Measurements from ENCODE around the gene TXNDC16. TPM values are rescaled to one million over a fixed set of nuclear protein-coding genes. Genes with fewer than 3 reads are reported as not detected.
"Not testable (repeated sequence)": the region's sequence is repeated elsewhere in the genome, so short reads cannot be mapped to it uniquely, and the experiment has no call there.

Gene TXNDC16
- polyA plus RNA-seq, 1 donor = 12.7 TPM

- Histone ChIP-seq H3K27me3 (ENCODE audit: control insufficient read depth, insufficient read depth, low read length) (no peaks in the 10 kb centered on the region), H3K27ac (ENCODE audit: low read length) (no peak overlapping the region), H3K4me1 (ENCODE audit: control insufficient read depth, insufficient read depth, low read length) (no peaks in the 10 kb centered on the region), H3K36me3 (ENCODE audit: control insufficient read depth, insufficient read depth, low read length) (peaks cover 5% of the 10 kb centered on the region), H3K9me3 (ENCODE audit: control insufficient read depth, low read depth, low read length) (no peaks in the 10 kb centered on the region), H3K4me3 (ENCODE audit: low read length) (no peak overlapping the region)
- peak in 1 of 2 donors; percentile 18 for DNase-seq
- 83% methylated on average over 2 of the region's 4 CpGs for WGBS (ENCODE audit: insufficient coverage, low lambda C conversion rate)
These were observed 66.8 kb downstream of the TXNDC16 start for GRCh38 chr14:52485350-52485960.

GRCh38 chr14:52481864-52482263 is 70.4 kb downstream of the TXNDC16 start:
- no peak for DNase-seq
- no peak overlapping the region for H3K4me3 ChIP-seq (ENCODE audit: low read length)
- H3K27me3 ChIP-seq (ENCODE audit: control insufficient read depth, insufficient read depth, low read length) = no peaks in the 10 kb centered on the region
- peaks cover 2% of the 10 kb centered on the region for H3K36me3 ChIP-seq (ENCODE audit: control insufficient read depth, insufficient read depth, low read length)
- no peaks in the 10 kb centered on the region for H3K4me1 ChIP-seq (ENCODE audit: control insufficient read depth, insufficient read depth, low read length)
- no peak overlapping the region for H3K27ac ChIP-seq (ENCODE audit: low read length)
- no peaks in the 10 kb centered on the region for H3K9me3 ChIP-seq (ENCODE audit: control insufficient read depth, low read depth, low read length)

- Histone ChIP-seq H3K4me1 (ENCODE audit: control insufficient read depth, insufficient read depth, low read length) (no peaks in the 10 kb centered on the region), H3K36me3 (ENCODE audit: control insufficient read depth, insufficient read depth, low read length) (peaks cover 15% of the 10 kb centered on the region), H3K27me3 (ENCODE audit: control insufficient read depth, insufficient read depth, low read length) (no peaks in the 10 kb centered on the region), H3K9me3 (ENCODE audit: control insufficient read depth, low read depth, low read length) (no peaks in the 10 kb centered on the region), H3K4me3 (ENCODE audit: low read length) (no peak overlapping the region), H3K27ac (ENCODE audit: low read length) (no peak overlapping the region)
- 33% methylated on average over 1 of the region's 1 CpG for WGBS (ENCODE audit: insufficient coverage, low lambda C conversion rate)
- peak; percentile 4 to 6 for DNase-seq
These were observed 78.7 kb downstream of the TXNDC16 start for GRCh38 chr14:52473557-52473956.

GRCh38 chr14:52472728-52473127 is 79.6 kb downstream of the TXNDC16 start:
- no peak for DNase-seq
- no peaks in the 10 kb centered on the region for H3K9me3 ChIP-seq (ENCODE audit: control insufficient read depth, low read depth, low read length)
- WGBS (ENCODE audit: insufficient coverage, low lambda C conversion rate) = 100% methylated on average over 1 of the region's 6 CpGs
- no peaks in the 10 kb centered on the region for H3K4me1 ChIP-seq (ENCODE audit: control insufficient read depth, insufficient read depth, low read length)
- H3K27me3 ChIP-seq (ENCODE audit: control insufficient read depth, insufficient read depth, low read length) = no peaks in the 10 kb centered on the region
- H3K36me3 ChIP-seq (ENCODE audit: control insufficient read depth, insufficient read depth, low read length) = peaks cover 15% of the 10 kb centered on the region
- H3K4me3 ChIP-seq (ENCODE audit: low read length) = no peak overlapping the region
- H3K27ac ChIP-seq (ENCODE audit: low read length) = no peak overlapping the region

- no CpG with 5 or more reads among the region's 13 CpGs for WGBS (ENCODE audit: insufficient coverage, low lambda C conversion rate)
These were observed 80.1 kb downstream of the TXNDC16 start for GRCh38 chr14:52472251-52472650.

GRCh38 chr14:52467515-52468266 is 84.6 kb downstream of the TXNDC16 start:
- 89% methylated on average over 3 of the region's 7 CpGs for whole genome bisulfite sequencing (ENCODE audit: insufficient coverage, low lambda C conversion rate)

More at GRCh38 chr14:52472251-52472650, 80.1 kb downstream of the TXNDC16 start:
- not testable (repeated sequence) for H3K9me3 ChIP-seq (ENCODE audit: control insufficient read depth, low read depth, low read length); H3K27ac ChIP-seq (ENCODE audit: low read length); H3K4me1 ChIP-seq (ENCODE audit: control insufficient read depth, insufficient read depth, low read length); DNase-seq; H3K4me3 ChIP-seq (ENCODE audit: low read length); H3K27me3 ChIP-seq (ENCODE audit: control insufficient read depth, insufficient read depth, low read length)
- H3K36me3 ChIP-seq (ENCODE audit: control insufficient read depth, insufficient read depth, low read length) = peaks cover 15% of the 10 kb centered on the region

GRCh38 chr14:52464175-52464574 is 88.1 kb downstream of the TXNDC16 start:
- H3K27me3 ChIP-seq (ENCODE audit: control insufficient read depth, insufficient read depth, low read length) = no peaks in the 10 kb centered on the region
- peaks cover 17% of the 10 kb centered on the region for H3K36me3 ChIP-seq (ENCODE audit: control insufficient read depth, insufficient read depth, low read length)
- 89% methylated on average over 3 of the region's 4 CpGs for WGBS (ENCODE audit: insufficient coverage, low lambda C conversion rate)
- no peak overlapping the region for H3K4me3 ChIP-seq (ENCODE audit: low read length)
- no peak for DNase-seq
- no peak overlapping the region for H3K27ac ChIP-seq (ENCODE audit: low read length)
- H3K9me3 ChIP-seq (ENCODE audit: control insufficient read depth, low read depth, low read length) = peaks cover 4% of the 10 kb centered on the region
- H3K4me1 ChIP-seq (ENCODE audit: control insufficient read depth, insufficient read depth, low read length) = no peaks in the 10 kb centered on the region

More at GRCh38 chr14:52467515-52468266, 84.6 kb downstream of the TXNDC16 start:
- no peak for DNase-seq
- Histone ChIP-seq H3K4me1 (ENCODE audit: control insufficient read depth, insufficient read depth, low read length) (no peaks in the 10 kb centered on the region), H3K27me3 (ENCODE audit: control insufficient read depth, insufficient read depth, low read length) (no peaks in the 10 kb centered on the region), H3K4me3 (ENCODE audit: low read length) (no peak overlapping the region), H3K36me3 (ENCODE audit: control insufficient read depth, insufficient read depth, low read length) (peaks cover 8% of the 10 kb centered on the region), H3K27ac (ENCODE audit: low read length) (no peak overlapping the region), H3K9me3 (ENCODE audit: control insufficient read depth, low read depth, low read length) (no peaks in the 10 kb centered on the region)

- no peak overlapping the region for H3K27ac ChIP-seq (ENCODE audit: low read length)
- H3K27me3 ChIP-seq (ENCODE audit: control insufficient read depth, insufficient read depth, low read length) = no peaks in the 10 kb centered on the region
- no peaks in the 10 kb centered on the region for H3K4me1 ChIP-seq (ENCODE audit: control insufficient read depth, insufficient read depth, low read length)
- no peak overlapping the region for H3K4me3 ChIP-seq (ENCODE audit: low read length)
- peaks cover 16% of the 10 kb centered on the region for H3K36me3 ChIP-seq (ENCODE audit: control insufficient read depth, insufficient read depth, low read length)
- peaks cover 4% of the 10 kb centered on the region for H3K9me3 ChIP-seq (ENCODE audit: control insufficient read depth, low read depth, low read length)
- 100% methylated on average over 1 of the region's 3 CpGs for WGBS (ENCODE audit: insufficient coverage, low lambda C conversion rate)
- no peak for DNase-seq
These were observed 88.9 kb downstream of the TXNDC16 start for GRCh38 chr14:52463375-52463774.

GRCh38 chr14:52461721-52462120 is 90.6 kb downstream of the TXNDC16 start:
- no peak overlapping the region for H3K4me3 ChIP-seq (ENCODE audit: low read length)
- peaks cover 4% of the 10 kb centered on the region for H3K9me3 ChIP-seq (ENCODE audit: control insufficient read depth, low read depth, low read length)
- no CpG with 5 or more reads among the region's 1 CpG for WGBS (ENCODE audit: insufficient coverage, low lambda C conversion rate)
- no peak overlapping the region for H3K27ac ChIP-seq (ENCODE audit: low read length)
- no peaks in the 10 kb centered on the region for H3K27me3 ChIP-seq (ENCODE audit: control insufficient read depth, insufficient read depth, low read length)
- DNase-seq = no peak
- no peaks in the 10 kb centered on the region for H3K4me1 ChIP-seq (ENCODE audit: control insufficient read depth, insufficient read depth, low read length)
- H3K36me3 ChIP-seq (ENCODE audit: control insufficient read depth, insufficient read depth, low read length) = peaks cover 16% of the 10 kb centered on the region

- no peaks in the 10 kb centered on the region for H3K27me3 ChIP-seq (ENCODE audit: control insufficient read depth, insufficient read depth, low read length)
- peaks cover 4% of the 10 kb centered on the region for H3K9me3 ChIP-seq (ENCODE audit: control insufficient read depth, low read depth, low read length)
- H3K4me1 ChIP-seq (ENCODE audit: control insufficient read depth, insufficient read depth, low read length) = no peaks in the 10 kb centered on the region
- peaks cover 19% of the 10 kb centered on the region for H3K36me3 ChIP-seq (ENCODE audit: control insufficient read depth, insufficient read depth, low read length)
- no peak for DNase-seq
- no peak overlapping the region for H3K27ac ChIP-seq (ENCODE audit: low read length)
- no CpG with 5 or more reads among the region's 1 CpG for WGBS (ENCODE audit: insufficient coverage, low lambda C conversion rate)
- no peak overlapping the region for H3K4me3 ChIP-seq (ENCODE audit: low read length)
These were observed 93.6 kb downstream of the TXNDC16 start for GRCh38 chr14:52458721-52459085.

GRCh38 chr14:52457411-52457810 is 94.9 kb downstream of the TXNDC16 start:
- H3K27ac ChIP-seq (ENCODE audit: low read length) = no peak overlapping the region
- H3K4me3 ChIP-seq (ENCODE audit: low read length) = no peak overlapping the region
- H3K4me1 ChIP-seq (ENCODE audit: control insufficient read depth, insufficient read depth, low read length) = no peaks in the 10 kb centered on the region
- peaks cover 16% of the 10 kb centered on the region for H3K36me3 ChIP-seq (ENCODE audit: control insufficient read depth, insufficient read depth, low read length)
- DNase-seq = no peak
- peaks cover 4% of the 10 kb centered on the region for H3K9me3 ChIP-seq (ENCODE audit: control insufficient read depth, low read depth, low read length)
- H3K27me3 ChIP-seq (ENCODE audit: control insufficient read depth, insufficient read depth, low read length) = no peaks in the 10 kb centered on the region

Measured in large intestine (tissue), 3 donors.